ENCODE measurements around the gene ARHGAP10. TPM values are rescaled to one million over a fixed set of nuclear protein-coding genes. Genes with fewer than 3 reads are reported as not detected.
"Not testable (repeated sequence)": the region's sequence is repeated elsewhere in the genome, so short reads cannot be mapped to it uniquely, and the experiment has no call there.

The ARHGAP10 gene
- total and polyA plus RNA-seq, 2 donors (not counting 1 experiment from before 2014, with no cell fraction given): 0.10 to 0.34 TPM

- Histone ChIP-seq H3K4me3 (ENCODE audit: control extremely low read depth in 1 of 5, extremely low read depth in 1 of 5, insufficient read depth in 1 of 5, low read depth in 2 of 5, low read length in 4 of 5) (no peak overlapping the region), H3K79me2 (ENCODE audit: control insufficient read depth, insufficient read depth, low read length) (no peaks in the 10 kb centered on the region), H3K27ac (ENCODE audit: low read length in 2 of 2) (no peak overlapping the region), H3K9ac (ENCODE audit: low read length) (no peak overlapping the region), H4K20me1 (ENCODE audit: control insufficient read depth, insufficient read depth, low read length, poor library complexity, severe bottlenecking) (no peaks in the 10 kb centered on the region), H3K4me1 (ENCODE audit: control insufficient read depth in 2 of 2, insufficient read depth in 2 of 2, low read length in 2 of 2) (no peaks in the 10 kb centered on the region), H2AFZ (ENCODE audit: insufficient read depth, low read depth, low read length, poor library complexity, severe bottlenecking) (no peak overlapping the region), H3K36me3 (replicated peaks in 1 of 2; ENCODE audit: control extremely low read depth in 1 of 2, control insufficient read depth in 1 of 2, extremely low read depth in 1 of 2, insufficient read depth in 2 of 2, low read length in 1 of 2) (no peaks in the 10 kb centered on the region), H3K4me2 (replicated peaks; ENCODE audit: low read depth, low read length, poor library complexity, severe bottlenecking) (no peak overlapping the region), H3K9me3 (ENCODE audit: control extremely low read depth in 1 of 3, control insufficient read depth in 2 of 3, insufficient read depth in 1 of 3, low read length in 2 of 3) (no peaks in the 10 kb centered on the region), H3K27me3 (replicated peaks in 1 of 4; ENCODE audit: control extremely low read depth in 1 of 4, control insufficient read depth in 3 of 4, insufficient read depth in 4 of 4, low read length in 3 of 4) (no peaks in the 10 kb centered on the region)
- H3K9me3 Mint-ChIP-seq (ENCODE audit: insufficient read depth): no peaks in the 10 kb centered on the region
- WGBS (ENCODE audit: insufficient coverage): no CpG with 5 or more reads among the region's 1 CpG
- intact Hi-C loops (cut with micrococcal nuclease): no loop called here
- ChIA-PET CTCF (no interaction called here), POLR2A (no interaction called here)
- TF ChIP-seq, protein P1, sequence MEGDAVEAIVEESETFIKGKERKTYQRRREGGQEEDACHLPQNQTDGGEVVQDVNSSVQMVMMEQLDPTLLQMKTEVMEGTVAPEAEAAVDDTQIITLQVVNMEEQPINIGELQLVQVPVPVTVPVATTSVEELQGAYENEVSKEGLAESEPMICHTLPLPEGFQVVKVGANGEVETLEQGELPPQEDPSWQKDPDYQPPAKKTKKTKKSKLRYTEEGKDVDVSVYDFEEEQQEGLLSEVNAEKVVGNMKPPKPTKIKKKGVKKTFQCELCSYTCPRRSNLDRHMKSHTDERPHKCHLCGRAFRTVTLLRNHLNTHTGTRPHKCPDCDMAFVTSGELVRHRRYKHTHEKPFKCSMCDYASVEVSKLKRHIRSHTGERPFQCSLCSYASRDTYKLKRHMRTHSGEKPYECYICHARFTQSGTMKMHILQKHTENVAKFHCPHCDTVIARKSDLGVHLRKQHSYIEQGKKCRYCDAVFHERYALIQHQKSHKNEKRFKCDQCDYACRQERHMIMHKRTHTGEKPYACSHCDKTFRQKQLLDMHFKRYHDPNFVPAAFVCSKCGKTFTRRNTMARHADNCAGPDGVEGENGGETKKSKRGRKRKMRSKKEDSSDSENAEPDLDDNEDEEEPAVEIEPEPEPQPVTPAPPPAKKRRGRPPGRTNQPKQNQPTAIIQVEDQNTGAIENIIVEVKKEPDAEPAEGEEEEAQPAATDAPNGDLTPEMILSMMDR (IDR thresholded peaks at IDR 0.05): no peak
- no peak for TF ChIP-seq EZH2 (IDR thresholded peaks at IDR 0.05; ENCODE audit: borderline replicate concordance, insufficient read depth, low read depth, low read length, poor library complexity, severe bottlenecking)
- no peaks in the 10 kb centered on the region for H3K4me1 Mint-ChIP-seq
- H3K4me3 Mint-ChIP-seq: no peak overlapping the region
- DNase-seq (no peak), ATAC-seq (ENCODE audit: low read depth) (no peak)
- H3K27ac Mint-ChIP-seq: no peak overlapping the region
- no peaks in the 10 kb centered on the region for H3K27me3 Mint-ChIP-seq
These were observed 62.4 kb downstream of the ARHGAP10 start for GRCh38 chr4:147794314-147794680.

GRCh38 chr4:147794787-147795413 lies 63.0 kb downstream of the ARHGAP10 start:
- peaks cover under 1% of the 10 kb centered on the region for H3K4me1 Mint-ChIP-seq
- Histone ChIP-seq H3K36me3 (replicated peaks in 1 of 2; ENCODE audit: control extremely low read depth in 1 of 2, control insufficient read depth in 1 of 2, extremely low read depth in 1 of 2, insufficient read depth in 2 of 2, low read length in 1 of 2) (no peaks in the 10 kb centered on the region), H3K27me3 (replicated peaks in 1 of 4; ENCODE audit: control extremely low read depth in 1 of 4, control insufficient read depth in 3 of 4, insufficient read depth in 4 of 4, low read length in 3 of 4) (no peaks in the 10 kb centered on the region), H3K27ac (ENCODE audit: low read length in 2 of 2) (no peak overlapping the region), H3K4me3 (ENCODE audit: control extremely low read depth in 1 of 5, extremely low read depth in 1 of 5, insufficient read depth in 1 of 5, low read depth in 2 of 5, low read length in 4 of 5) (no peak overlapping the region), H4K20me1 (ENCODE audit: control insufficient read depth, insufficient read depth, low read length, poor library complexity, severe bottlenecking) (no peaks in the 10 kb centered on the region), H3K4me2 (replicated peaks; ENCODE audit: low read depth, low read length, poor library complexity, severe bottlenecking) (no peak overlapping the region), H3K79me2 (ENCODE audit: control insufficient read depth, insufficient read depth, low read length) (no peaks in the 10 kb centered on the region), H3K9me3 (ENCODE audit: control extremely low read depth in 1 of 3, control insufficient read depth in 2 of 3, insufficient read depth in 1 of 3, low read length in 2 of 3) (no peaks in the 10 kb centered on the region), H3K4me1 (ENCODE audit: control insufficient read depth in 2 of 2, insufficient read depth in 2 of 2, low read length in 2 of 2) (no peaks in the 10 kb centered on the region), H2AFZ (ENCODE audit: insufficient read depth, low read depth, low read length, poor library complexity, severe bottlenecking) (no peak overlapping the region), H3K9ac (ENCODE audit: low read length) (no peak overlapping the region)
- intact Hi-C loops (cut with micrococcal nuclease): no loop called here
- no peaks in the 10 kb centered on the region for H3K27me3 Mint-ChIP-seq
- TF ChIP-seq, protein P1 (IDR thresholded peaks at IDR 0.05): no peak
- TF ChIP-seq EZH2 (IDR thresholded peaks at IDR 0.05; ENCODE audit: borderline replicate concordance, insufficient read depth, low read depth, low read length, poor library complexity, severe bottlenecking): no peak
- H3K9me3 Mint-ChIP-seq (ENCODE audit: insufficient read depth): no peaks in the 10 kb centered on the region
- H3K4me3 Mint-ChIP-seq: no peak overlapping the region
- ATAC-seq (ENCODE audit: low read depth) (no peak), DNase-seq (no peak)
- ChIA-PET POLR2A (no interaction called here), CTCF (no interaction called here)
- H3K27ac Mint-ChIP-seq: no peak overlapping the region
- WGBS (ENCODE audit: insufficient coverage): 70% methylated on average over 2 of the region's 5 CpGs

GRCh38 chr4:147799057-147799456 lies 67.2 kb downstream of the ARHGAP10 start:
- H2AFZ ChIP-seq (ENCODE audit: insufficient read depth, low read depth, low read length, poor library complexity, severe bottlenecking); H3K4me2 ChIP-seq (replicated peaks; ENCODE audit: low read depth, low read length, poor library complexity, severe bottlenecking); H3K36me3 ChIP-seq (replicated peaks in 1 of 2; ENCODE audit: control extremely low read depth in 1 of 2, control insufficient read depth in 1 of 2, extremely low read depth in 1 of 2, insufficient read depth in 2 of 2, low read length in 1 of 2); H3K27ac Mint-ChIP-seq; H3K4me1 Mint-ChIP-seq; ATAC-seq (ENCODE audit: low read depth); POLR2A ChIA-PET; H3K4me1 ChIP-seq (ENCODE audit: control insufficient read depth in 2 of 2, insufficient read depth in 2 of 2, low read length in 2 of 2); H3K9me3 ChIP-seq (ENCODE audit: control extremely low read depth in 1 of 3, control insufficient read depth in 2 of 3, insufficient read depth in 1 of 3, low read length in 2 of 3); CTCF ChIA-PET; H3K4me3 ChIP-seq (ENCODE audit: control extremely low read depth in 1 of 5, extremely low read depth in 1 of 5, insufficient read depth in 1 of 5, low read depth in 2 of 5, low read length in 4 of 5); DNase-seq; H3K79me2 ChIP-seq (ENCODE audit: control insufficient read depth, insufficient read depth, low read length); H3K4me3 Mint-ChIP-seq; H3K9ac ChIP-seq (ENCODE audit: low read length); H4K20me1 ChIP-seq (ENCODE audit: control insufficient read depth, insufficient read depth, low read length, poor library complexity, severe bottlenecking); H3K27me3 ChIP-seq (replicated peaks in 1 of 4; ENCODE audit: control extremely low read depth in 1 of 4, control insufficient read depth in 3 of 4, insufficient read depth in 4 of 4, low read length in 3 of 4); H3K9me3 Mint-ChIP-seq (ENCODE audit: insufficient read depth); H3K27ac ChIP-seq (ENCODE audit: low read length in 2 of 2); H3K27me3 Mint-ChIP-seq; intact Hi-C loops (cut with micrococcal nuclease): not testable (repeated sequence)
- 96% methylated on average over 3 of the region's 4 CpGs for WGBS (ENCODE audit: insufficient coverage)

Data from B cell (primary cell).